Eye (tissue), 1 donor: Measurements from ENCODE around the gene SLC9A3.
"Not testable (repeated sequence)": the region's sequence is repeated elsewhere in the genome, so short reads cannot be mapped to it uniquely, and the experiment has no call there.

ENCODE experiments used
- DNase-seq: peaks from one replicate; pipeline ENCODE4 v3.0.0-alpha.2; 2015

Gene SLC9A3

GRCh38 chr5:524234-524972, at the start of gene SLC9A3:
SLC9A3 (minus strand) TSS chr5:524449.
- DNase-seq: no peak

- DNase-seq: no peak
Measured at GRCh38 chr5:573976-574375, 49.7 kb upstream of the SLC9A3 start.

- no peak for DNase-seq
Measured at GRCh38 chr5:573206-573605, 49.0 kb upstream of the SLC9A3 start.

GRCh38 chr5:572398-573019, 48.3 kb upstream of the SLC9A3 start:
- DNase-seq: peak; percentile 18

- no peak for DNase-seq
Measured at GRCh38 chr5:571791-572190, 47.5 kb upstream of the SLC9A3 start.

- no peak for DNase-seq
Measured at GRCh38 chr5:570886-571285, 46.6 kb upstream of the SLC9A3 start.

- DNase-seq: no peak
Measured at GRCh38 chr5:570446-570845, 46.2 kb upstream of the SLC9A3 start.

GRCh38 chr5:569868-570361, 45.7 kb upstream of the SLC9A3 start:
- no peak for DNase-seq

- DNase-seq: no peak
Measured at GRCh38 chr5:569358-569867, 45.2 kb upstream of the SLC9A3 start.

- no peak for DNase-seq
Measured at GRCh38 chr5:568809-569208, 44.6 kb upstream of the SLC9A3 start.

- no peak for DNase-seq
Measured at GRCh38 chr5:568061-568781, 44.0 kb upstream of the SLC9A3 start.

- no peak for DNase-seq
Measured at GRCh38 chr5:567664-568060, 43.4 kb upstream of the SLC9A3 start.

- DNase-seq: no peak
Measured at GRCh38 chr5:566636-567309, 42.5 kb upstream of the SLC9A3 start.

GRCh38 chr5:565782-566440, 41.7 kb upstream of the SLC9A3 start:
- DNase-seq: peak; percentile 19

GRCh38 chr5:561408-561807, 37.2 kb upstream of the SLC9A3 start:
- peak; percentile 9 for DNase-seq

GRCh38 chr5:560792-561166, 36.5 kb upstream of the SLC9A3 start:
- no peak for DNase-seq

GRCh38 chr5:558871-559503, 34.7 kb upstream of the SLC9A3 start:
- DNase-seq: no peak

- no peak for DNase-seq
Measured at GRCh38 chr5:558326-558725, 34.1 kb upstream of the SLC9A3 start.

GRCh38 chr5:557917-558316, 33.7 kb upstream of the SLC9A3 start:
- not testable (repeated sequence) for DNase-seq

GRCh38 chr5:556909-557441, 32.7 kb upstream of the SLC9A3 start:
- DNase-seq: no peak

- DNase-seq: no peak
Measured at GRCh38 chr5:555058-555623, 30.9 kb upstream of the SLC9A3 start.
